Kidney epithelial cell (primary cell): ENCODE measurements around the gene KRT6A. TPM values are rescaled to one million over a fixed set of nuclear protein-coding genes. Genes with fewer than 3 reads are reported as not detected.
A peak's percentile ranks its signal among the peaks of the same experiment; 100 is the strongest.

Experiments
- DNase-seq: peaks from one replicate; pipeline ENCODE4 v3.0.0-alpha.2; 2010; ENCODE audit warnings: low read depth
- H3K27me3 ChIP-seq: 2 replicates; pipeline ENCODE4 v1.6.0; 2011; ENCODE audit warnings: low read length; ENCODE audit not compliant: control insufficient read depth, insufficient read depth
- H3K36me3 ChIP-seq: 2 replicates; pipeline ENCODE4 v1.5.1; 2011; ENCODE audit warnings: low read length; ENCODE audit not compliant: control insufficient read depth, insufficient read depth
- H3K4me3 ChIP-seq: 2 replicates; pipeline ENCODE4 v1.5.1; 2011; ENCODE audit warnings: low read depth, mild to moderate bottlenecking, control low read depth, low read length
- total RNA-seq: library from RNA; depleted of rRNA; stranded (reverse); fragments of >200 nt; gene quantifications from 2 replicates; pipeline ENCODE4 v1.2.3, GENCODE V29; 2015
- TF ChIP-seq, protein P1 (sequence below): IDR thresholded peaks from 2 replicates; pipeline ENCODE4 v1.5.1; 2011; ENCODE audit warnings: mild to moderate bottlenecking, moderate library complexity, low read length, control low read depth, inconsistent platforms; ENCODE audit not compliant: insufficient read depth, poor library complexity, severe bottlenecking

KRT6A gene
- total RNA-seq, 1 donor from 2014 or later = 0.21 TPM

DNA sequence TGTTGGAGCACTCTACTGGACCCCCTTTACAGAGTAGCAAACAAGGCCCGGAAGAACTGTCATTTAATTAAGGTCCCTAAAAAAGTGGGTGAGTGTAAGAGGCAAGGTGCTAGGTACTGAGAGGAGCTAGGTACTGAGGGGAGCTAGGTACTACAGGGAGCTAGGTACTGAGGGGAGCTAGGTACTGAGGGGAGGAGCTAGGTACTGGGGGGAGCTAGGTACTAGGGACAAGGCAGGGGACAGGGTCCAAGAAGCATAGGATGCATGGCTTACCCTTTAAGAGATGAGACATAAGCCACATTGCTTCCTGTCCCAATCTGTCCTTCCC, 22.2 kb upstream of the KRT6A start:
- no peak for DNase-seq
- peaks cover 10% of the 10 kb centered on the region for H3K27me3 ChIP-seq
- no peak overlapping the region for H3K4me3 ChIP-seq
- TF ChIP-seq, protein P1, sequence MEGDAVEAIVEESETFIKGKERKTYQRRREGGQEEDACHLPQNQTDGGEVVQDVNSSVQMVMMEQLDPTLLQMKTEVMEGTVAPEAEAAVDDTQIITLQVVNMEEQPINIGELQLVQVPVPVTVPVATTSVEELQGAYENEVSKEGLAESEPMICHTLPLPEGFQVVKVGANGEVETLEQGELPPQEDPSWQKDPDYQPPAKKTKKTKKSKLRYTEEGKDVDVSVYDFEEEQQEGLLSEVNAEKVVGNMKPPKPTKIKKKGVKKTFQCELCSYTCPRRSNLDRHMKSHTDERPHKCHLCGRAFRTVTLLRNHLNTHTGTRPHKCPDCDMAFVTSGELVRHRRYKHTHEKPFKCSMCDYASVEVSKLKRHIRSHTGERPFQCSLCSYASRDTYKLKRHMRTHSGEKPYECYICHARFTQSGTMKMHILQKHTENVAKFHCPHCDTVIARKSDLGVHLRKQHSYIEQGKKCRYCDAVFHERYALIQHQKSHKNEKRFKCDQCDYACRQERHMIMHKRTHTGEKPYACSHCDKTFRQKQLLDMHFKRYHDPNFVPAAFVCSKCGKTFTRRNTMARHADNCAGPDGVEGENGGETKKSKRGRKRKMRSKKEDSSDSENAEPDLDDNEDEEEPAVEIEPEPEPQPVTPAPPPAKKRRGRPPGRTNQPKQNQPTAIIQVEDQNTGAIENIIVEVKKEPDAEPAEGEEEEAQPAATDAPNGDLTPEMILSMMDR = no peak
- no peaks in the 10 kb centered on the region for H3K36me3 ChIP-seq

DNA sequence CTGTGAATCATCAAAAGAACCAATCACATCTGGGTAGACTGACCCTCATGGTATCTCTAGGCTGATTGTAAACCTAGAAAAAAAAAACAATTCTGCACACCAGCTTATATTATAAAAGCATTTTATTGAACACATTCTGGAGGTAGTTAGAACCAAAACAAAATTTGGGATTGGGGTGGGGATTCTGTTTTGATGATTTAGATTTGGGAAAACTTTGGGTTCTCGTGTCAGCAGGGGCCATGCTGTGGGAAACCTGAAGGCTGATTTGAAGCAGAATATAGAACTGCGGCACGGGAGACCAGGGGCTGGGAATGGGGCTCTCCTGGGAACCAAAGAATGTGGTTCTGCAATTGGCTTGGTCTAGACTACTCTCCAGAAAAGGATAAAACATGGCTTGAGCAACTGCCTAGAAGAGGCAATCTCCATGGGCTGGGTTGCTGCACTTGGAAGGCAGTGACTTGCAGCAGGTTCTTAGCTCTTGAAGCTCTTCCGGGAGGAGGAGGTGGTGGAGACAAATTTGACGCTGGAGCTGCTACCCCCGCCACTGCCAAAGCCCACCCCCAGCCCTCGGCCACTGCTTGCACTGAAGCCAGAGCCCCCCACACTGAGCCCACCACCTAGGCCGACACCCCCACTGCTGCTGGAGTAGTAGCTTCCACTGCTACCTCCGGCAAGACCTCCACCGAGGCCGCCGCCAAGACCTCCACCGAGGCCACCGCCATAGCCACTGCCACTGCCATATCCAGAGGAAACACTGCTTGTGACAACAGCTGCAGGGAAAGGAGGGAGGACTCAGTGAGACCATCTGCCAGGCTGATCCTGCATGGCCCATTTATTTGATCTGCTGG, 21.6 kb upstream of the KRT6A start:
- TF ChIP-seq, protein P1 = no peak
- no peak for DNase-seq
- Histone ChIP-seq H3K4me3 (no peak overlapping the region), H3K27me3 (peaks cover 6% of the 10 kb centered on the region), H3K36me3 (no peaks in the 10 kb centered on the region)

DNA sequence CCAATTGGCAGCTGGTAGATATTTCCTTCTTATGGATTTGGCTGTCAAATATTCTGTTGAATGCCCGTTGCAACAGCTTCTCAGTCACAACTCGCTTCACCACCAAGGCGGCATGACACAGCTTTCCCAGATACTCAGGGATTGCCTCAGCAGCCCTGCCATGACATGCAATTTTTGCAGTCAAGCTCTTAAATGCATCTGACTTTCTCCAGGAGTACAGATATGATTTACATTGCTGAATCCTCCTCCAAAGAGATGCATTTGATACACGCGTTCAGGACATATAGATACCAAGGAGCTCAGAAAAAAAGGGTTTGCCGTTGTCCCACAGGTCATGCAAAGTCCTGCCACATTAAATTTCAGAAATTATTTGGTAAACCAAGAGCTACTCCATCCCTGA, 20.7 kb upstream of the KRT6A start:
- DNase-seq = no peak
- TF ChIP-seq, protein P1 = no peak
- Histone ChIP-seq H3K27me3 (peaks cover 6% of the 10 kb centered on the region), H3K4me3 (no peak overlapping the region), H3K36me3 (no peaks in the 10 kb centered on the region)

DNA sequence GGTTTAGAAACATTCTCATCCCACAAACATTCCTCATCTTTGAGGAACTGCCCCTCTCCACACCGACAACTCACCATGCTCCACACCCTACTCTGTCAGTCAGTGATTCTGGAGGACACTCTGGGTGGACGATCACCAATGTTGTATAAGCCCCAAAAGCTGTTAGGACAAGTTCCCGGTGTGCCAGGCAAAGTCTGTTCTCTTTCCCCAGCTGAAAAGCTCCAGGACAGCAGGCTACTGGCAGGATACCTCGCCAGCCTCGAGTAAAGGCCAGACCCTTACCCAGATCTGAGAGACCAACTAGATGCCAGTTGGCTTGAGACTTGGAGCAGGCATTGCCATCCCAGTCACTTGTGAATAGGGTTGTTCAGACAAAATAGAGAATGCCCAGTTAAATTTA, 15.2 kb upstream of the KRT6A start:
- no peaks in the 10 kb centered on the region for H3K36me3 ChIP-seq
- no peak for DNase-seq
- TF ChIP-seq, protein P1 = no peak

DNA sequence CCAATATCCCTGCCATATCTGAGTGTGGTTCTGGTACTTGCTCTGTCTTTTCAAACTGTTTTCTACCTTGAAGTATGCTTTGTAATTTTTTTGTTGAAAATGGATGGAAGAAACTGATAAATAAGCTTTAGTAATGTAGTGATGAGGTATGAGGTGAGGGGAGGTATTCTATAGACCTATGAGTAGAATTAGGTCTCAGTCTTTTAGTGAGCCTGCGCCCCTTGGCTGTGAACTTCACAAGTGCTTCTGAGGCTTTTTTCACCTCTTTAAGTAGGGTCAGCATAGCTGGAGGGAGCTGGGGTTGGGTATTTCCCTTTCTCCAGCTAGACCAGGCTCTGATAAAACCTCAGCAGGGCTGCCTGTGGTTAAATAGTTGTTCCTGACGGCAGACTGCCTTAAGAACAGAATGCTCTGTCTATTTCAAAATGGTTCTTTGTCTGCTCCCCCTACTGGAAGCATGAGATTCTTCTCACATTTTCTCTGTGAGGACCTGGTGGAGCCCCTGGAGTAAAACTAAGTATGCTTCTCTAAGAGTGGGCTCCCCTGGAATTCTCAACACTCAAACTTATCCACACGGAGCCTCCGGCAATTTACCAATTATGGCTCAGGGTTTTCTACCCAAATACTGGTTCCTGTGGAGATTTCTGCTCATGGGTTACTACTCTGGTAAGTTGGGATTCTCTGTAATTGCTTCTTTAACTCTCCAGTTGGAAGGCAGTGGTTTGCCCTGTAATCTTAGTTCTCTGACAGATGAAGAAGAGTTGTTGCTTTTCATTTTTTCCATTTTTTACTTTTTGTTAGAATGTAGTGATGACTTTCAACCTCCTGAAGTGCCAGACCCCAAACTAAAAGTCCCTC, 14.0 kb upstream of the KRT6A start:
- no peaks in the 10 kb centered on the region for H3K27me3 ChIP-seq
- TF ChIP-seq, protein P1 = peak; percentile 58
- no peak overlapping the region for H3K4me3 ChIP-seq
- H3K36me3 ChIP-seq = no peaks in the 10 kb centered on the region
- peak; percentile 42 for DNase-seq

More for the DNA sequence above, 15.2 kb upstream of the KRT6A start:
- H3K4me3 ChIP-seq = no peak overlapping the region
- H3K27me3 ChIP-seq = no peaks in the 10 kb centered on the region
